Lower leg skin (tissue), 3 donors: Measurements from ENCODE around the gene MSANTD2.

Source experiments
- POLR2A ChIP-seq, 2 donors: fragments of 450-650 bp; IDR thresholded peaks; one replicate each; pipeline ENCODE4 v1.6.1; 2016 to 2017; ENCODE audit warnings: antibody characterized with exemption in 2 of 2, mild to moderate bottlenecking in 1 of 2, moderate library complexity in 1 of 2
- TF ChIP-seq, protein P1 (sequence below), 3 donors: fragments of 450-650 bp; IDR thresholded peaks; one replicate each; pipeline ENCODE4 v1.5.1; 2016; ENCODE audit warnings: antibody characterized with exemption in 3 of 3, mild to moderate bottlenecking in 3 of 3, moderate library complexity in 2 of 3

DNA sequence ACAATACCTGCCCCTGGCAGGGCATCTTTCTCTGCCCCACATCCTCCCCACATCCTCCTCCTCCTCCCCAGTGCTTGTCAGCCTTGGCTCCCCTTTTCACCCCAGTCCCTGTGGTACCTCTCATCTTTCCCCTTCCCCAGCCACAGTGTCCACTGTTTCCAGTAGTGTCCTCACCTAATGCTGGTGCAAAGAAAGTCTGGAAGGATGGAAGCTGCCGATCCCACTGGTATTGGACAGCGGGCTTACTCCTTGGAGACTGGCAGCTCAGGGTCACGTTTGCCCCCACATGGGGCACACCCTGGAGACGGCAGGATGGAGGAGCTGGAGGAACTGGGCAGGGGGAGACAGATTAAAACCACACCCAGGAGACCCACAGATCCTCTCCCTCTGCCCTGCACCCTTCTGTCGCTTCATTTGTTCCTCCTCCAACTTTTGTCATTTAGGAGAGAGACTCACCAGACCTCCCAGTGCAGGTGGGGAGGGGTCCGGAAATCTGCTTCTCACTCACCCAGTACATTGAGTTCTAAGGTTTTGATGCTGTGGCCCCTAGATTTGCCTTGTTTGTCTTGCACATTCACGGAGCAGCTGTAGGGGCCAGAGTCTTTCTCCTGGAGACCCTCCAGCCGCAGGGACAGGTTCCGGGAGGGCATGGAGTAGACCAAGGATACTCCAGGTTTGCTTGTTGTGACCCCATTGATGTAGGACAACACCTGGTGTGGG lies 44.0 kb downstream of the MSANTD2 start:
- TF ChIP-seq, protein P1, sequence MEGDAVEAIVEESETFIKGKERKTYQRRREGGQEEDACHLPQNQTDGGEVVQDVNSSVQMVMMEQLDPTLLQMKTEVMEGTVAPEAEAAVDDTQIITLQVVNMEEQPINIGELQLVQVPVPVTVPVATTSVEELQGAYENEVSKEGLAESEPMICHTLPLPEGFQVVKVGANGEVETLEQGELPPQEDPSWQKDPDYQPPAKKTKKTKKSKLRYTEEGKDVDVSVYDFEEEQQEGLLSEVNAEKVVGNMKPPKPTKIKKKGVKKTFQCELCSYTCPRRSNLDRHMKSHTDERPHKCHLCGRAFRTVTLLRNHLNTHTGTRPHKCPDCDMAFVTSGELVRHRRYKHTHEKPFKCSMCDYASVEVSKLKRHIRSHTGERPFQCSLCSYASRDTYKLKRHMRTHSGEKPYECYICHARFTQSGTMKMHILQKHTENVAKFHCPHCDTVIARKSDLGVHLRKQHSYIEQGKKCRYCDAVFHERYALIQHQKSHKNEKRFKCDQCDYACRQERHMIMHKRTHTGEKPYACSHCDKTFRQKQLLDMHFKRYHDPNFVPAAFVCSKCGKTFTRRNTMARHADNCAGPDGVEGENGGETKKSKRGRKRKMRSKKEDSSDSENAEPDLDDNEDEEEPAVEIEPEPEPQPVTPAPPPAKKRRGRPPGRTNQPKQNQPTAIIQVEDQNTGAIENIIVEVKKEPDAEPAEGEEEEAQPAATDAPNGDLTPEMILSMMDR (IDR thresholded peaks at IDR 0.05) = no peak
- no peak for TF ChIP-seq POLR2A (IDR thresholded peaks at IDR 0.05)
